NCI-H1417 (cell line): ENCODE data around the gene KLK3.
"Not testable (repeated sequence)": the region's sequence is repeated elsewhere in the genome, so short reads cannot be mapped to it uniquely, and the experiment has no call there.

Experiments used
- DNase-seq, 3 experiments: peaks; one replicate each; lab custom pipeline; 2025; lab: John Stamatoyannopoulos, UW

KLK3 gene

DNA sequence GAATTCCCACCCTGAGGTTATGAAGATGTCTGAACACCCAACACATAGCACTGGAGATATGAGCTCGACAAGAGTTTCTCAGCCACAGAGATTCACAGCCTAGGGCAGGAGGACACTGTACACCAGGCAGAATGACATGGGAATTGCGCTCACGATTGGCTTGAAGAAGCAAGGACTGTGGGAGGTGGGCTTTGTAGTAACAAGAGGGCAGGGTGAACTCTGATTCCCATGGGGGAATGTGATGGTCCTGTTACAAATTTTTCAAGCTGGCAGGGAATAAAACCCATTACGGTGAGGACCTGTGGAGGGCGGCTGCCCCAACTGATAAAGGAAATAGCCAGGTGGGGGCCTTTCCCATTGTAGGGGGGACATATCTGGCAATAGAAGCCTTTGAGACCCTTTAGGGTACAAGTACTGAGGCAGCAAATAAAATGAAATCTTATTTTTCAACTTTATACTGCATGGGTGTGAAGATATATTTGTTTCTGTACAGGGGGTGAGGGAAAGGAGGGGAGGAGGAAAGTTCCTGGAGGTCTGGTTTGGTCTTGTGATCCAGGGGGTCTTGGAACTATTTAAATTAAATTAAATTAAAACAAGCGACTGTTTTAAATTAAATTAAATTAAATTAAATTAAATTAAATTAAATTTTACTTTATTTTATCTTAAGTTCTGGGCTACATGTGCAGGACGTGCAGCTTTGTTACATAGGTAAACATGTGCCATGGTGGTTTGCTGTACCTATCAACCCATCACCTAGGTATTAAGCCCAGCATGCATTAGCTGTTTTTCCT is 7.0 kb downstream of the KLK3 start:
- DNase-seq: no peak

DNA sequence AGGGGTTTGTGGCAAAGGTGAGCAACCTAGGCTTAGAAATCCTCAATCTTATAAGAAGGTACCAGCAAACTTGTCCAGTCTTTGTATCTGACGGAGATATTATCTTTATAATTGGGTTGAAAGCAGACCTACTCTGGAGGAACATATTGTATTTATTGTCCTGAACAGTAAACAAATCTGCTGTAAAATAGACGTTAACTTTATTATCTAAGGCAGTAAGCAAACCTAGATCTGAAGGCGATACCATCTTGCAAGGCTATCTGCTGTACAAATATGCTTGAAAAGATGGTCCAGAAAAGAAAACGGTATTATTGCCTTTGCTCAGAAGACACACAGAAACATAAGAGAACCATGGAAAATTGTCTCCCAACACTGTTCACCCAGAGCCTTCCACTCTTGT is 14.8 kb downstream of the KLK3 start:
- no peak for DNase-seq

DNA sequence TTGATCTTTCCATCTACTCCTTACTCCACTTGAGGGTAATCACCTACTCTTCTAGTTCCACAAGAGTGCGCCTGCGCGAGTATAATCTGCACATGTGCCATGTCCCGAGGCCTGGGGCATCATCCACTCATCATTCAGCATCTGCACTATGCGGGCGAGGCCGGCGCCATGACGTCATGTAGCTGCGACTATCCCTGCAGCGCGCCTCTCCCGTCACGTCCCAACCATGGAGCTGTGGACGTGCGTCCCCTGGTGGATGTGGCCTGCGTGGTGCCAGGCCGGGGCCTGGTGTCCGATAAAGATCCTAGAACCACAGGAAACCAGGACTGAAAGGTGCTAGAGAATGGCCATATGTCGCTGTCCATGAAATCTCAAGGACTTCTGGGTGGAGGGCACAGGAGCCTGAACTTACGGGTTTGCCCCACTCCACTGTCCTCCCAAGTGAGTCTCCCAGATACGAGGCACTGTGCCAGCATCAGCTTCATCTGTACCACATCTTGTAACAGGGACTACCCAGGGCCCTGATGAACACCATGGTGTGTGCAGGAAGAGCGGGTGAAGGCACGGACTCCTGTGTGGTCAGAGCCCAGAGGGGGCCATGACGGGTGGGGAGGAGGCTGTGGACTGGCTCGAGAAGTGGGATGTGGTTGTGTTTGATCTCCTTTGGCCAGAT is 15.8 kb downstream of the KLK3 start:
- DNase-seq: no peak

DNA sequence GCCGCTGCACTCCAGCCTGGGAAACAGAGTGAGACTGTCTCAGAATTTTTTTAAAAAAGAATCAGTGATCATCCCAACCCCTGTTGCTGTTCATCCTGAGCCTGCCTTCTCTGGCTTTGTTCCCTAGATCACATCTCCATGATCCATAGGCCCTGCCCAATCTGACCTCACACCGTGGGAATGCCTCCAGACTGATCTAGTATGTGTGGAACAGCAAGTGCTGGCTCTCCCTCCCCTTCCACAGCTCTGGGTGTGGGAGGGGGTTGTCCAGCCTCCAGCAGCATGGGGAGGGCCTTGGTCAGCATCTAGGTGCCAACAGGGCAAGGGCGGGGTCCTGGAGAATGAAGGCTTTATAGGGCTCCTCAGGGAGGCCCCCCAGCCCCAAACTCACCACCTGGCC is 18.3 kb downstream of the KLK3 start, which contains the start of gene KLK2:
Gene KLK2 (plus strand): TSS at position 384 of the 400 bp plus-strand sequence. CDS start 35 bp downstream, outside the sequence.
- DNase-seq: no peak

DNA sequence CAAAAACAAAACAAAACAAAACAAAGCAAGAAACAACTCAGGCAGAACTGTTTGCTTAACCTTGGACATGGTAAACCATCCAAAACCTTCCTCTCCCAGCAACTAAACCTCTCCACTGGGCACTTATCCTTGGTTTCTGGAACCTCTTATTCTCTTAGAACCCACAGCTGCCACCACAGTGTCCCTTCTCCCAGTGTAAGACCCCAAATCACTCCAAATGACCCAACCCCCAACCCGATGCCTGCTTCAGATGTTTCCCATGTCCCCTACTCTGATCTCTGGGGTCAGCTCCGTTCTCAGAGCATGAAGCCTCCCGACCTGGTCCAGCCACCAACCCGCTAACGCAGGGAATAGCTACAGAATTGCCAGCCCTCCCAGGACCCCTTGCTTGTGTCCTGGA is 19.5 kb downstream of the KLK3 start:
- DNase-seq: no peak

DNA sequence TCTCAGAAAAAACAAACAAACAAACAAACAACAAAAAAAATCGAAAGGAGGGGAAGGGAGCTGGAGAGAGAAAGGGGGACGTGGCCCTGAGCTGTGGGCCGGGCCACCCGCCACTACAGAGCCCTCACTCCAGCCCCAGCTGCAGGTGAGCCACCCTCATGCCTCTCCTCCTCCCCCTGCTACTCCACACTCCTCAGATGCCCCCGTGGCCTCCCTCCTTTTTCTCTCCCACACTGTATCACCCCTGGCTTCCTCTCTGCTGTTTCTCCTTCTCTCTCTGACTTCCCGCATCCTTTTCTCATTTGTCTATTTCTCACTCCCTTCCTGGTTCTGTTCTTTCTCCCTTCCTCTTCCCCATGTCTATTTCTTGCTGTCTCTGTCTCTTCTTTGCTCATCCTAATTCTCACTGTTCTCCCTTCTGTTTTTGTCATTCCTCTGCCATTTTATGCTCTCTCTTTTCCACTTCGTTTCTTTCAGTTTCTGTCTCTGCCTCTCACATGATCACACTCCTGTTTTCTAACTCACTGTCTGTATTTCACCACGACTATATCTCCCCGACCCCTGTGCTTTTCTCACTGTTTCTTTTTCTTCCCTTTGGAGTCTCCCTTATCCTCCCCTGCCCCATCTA is 21.2 kb downstream of the KLK3 start:
- no peak for DNase-seq

DNA sequence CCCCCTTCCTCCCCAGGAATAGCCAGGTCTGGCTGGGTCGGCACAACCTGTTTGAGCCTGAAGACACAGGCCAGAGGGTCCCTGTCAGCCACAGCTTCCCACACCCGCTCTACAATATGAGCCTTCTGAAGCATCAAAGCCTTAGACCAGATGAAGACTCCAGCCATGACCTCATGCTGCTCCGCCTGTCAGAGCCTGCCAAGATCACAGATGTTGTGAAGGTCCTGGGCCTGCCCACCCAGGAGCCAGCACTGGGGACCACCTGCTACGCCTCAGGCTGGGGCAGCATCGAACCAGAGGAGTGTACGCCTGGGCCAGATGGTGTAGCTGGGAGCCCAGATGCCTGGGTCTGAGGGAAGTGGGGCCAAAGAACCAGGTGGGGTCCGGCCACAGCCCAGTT is 21.7 kb downstream of the KLK3 start:
- no peak for DNase-seq

DNA sequence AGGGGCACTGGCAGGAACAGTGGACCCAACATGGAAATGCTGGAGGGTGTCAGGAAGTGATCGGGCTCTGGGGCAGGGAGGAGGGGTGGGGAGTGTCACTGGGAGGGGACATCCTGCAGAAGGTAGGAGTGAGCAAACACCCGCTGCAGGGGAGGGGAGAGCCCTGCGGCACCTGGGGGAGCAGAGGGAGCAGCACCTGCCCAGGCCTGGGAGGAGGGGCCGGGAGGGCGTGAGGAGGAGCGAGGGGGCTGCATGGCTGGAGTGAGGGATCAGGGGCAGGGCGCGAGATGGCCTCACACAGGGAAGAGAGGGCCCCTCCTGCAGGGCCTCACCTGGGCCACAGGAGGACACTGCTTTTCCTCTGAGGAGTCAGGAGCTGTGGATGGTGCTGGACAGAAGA is 22.6 kb downstream of the KLK3 start:
- DNase-seq: peak in 2 of 3 experiments; percentile 78 to 83

DNA sequence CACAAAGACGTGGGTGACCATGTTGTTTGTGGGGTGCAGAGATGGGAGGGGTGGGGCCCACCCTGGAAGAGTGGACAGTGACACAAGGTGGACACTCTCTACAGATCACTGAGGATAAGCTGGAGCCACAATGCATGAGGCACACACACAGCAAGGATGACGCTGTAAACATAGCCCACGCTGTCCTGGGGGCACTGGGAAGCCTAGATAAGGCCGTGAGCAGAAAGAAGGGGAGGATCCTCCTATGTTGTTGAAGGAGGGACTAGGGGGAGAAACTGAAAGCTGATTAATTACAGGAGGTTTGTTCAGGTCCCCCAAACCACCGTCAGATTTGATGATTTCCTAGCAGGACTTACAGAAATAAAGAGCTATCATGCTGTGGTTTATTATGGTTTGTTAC is 24.1 kb downstream of the KLK3 start:
- DNase-seq: no peak

DNA sequence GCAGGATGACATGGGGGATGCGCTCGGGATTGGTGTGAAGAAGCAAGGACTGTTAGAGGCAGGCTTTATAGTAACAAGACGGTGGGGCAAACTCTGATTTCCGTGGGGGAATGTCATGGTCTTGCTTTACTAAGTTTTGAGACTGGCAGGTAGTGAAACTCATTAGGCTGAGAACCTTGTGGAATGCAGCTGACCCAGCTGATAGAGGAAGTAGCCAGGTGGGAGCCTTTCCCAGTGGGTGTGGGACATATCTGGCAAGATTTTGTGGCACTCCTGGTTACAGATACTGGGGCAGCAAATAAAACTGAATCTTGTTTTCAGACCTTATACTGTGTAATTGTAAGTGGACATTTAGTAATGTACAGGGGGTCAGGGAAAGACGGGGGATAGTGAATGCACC is 25.5 kb downstream of the KLK3 start:
- no peak for DNase-seq

DNA sequence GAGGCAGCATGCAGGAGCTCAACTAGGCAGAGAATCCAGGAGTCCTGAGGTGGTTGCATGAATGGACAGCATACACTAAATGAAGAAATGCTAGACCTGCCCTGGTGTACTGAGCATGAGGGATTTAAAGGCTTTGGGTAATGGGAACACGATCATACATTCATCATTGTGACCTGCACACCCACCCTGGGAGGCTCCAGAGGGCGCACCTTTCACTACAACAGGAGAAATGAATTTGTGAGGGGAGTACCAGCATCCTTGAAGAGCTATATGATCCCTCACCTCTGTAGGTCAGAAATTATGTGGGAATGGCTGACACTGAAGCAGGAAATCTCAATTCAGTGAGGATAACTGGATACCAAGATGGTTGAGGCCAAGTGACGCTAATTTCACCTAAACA is 27.5 kb downstream of the KLK3 start:
- no peak for DNase-seq

DNA sequence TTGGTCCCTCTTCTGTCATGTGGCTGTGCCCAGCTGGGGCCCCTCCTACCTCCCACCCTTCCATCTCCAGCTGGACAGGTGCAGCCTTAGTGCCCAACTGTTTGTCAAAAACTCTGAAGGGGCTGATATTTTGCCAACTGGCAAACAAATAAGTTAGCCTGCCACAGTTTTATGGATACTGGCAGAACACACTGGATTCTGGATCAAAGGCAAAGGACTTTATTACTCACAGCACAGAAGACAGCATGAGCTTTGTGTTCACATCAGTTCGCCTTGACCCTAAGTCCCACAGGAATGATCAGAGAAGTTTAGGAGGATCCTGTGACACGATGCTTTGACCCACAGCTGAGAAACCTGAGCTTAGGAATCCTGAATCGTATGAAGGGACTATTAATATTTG is 34.9 kb downstream of the KLK3 start:
- no peak for DNase-seq

DNA sequence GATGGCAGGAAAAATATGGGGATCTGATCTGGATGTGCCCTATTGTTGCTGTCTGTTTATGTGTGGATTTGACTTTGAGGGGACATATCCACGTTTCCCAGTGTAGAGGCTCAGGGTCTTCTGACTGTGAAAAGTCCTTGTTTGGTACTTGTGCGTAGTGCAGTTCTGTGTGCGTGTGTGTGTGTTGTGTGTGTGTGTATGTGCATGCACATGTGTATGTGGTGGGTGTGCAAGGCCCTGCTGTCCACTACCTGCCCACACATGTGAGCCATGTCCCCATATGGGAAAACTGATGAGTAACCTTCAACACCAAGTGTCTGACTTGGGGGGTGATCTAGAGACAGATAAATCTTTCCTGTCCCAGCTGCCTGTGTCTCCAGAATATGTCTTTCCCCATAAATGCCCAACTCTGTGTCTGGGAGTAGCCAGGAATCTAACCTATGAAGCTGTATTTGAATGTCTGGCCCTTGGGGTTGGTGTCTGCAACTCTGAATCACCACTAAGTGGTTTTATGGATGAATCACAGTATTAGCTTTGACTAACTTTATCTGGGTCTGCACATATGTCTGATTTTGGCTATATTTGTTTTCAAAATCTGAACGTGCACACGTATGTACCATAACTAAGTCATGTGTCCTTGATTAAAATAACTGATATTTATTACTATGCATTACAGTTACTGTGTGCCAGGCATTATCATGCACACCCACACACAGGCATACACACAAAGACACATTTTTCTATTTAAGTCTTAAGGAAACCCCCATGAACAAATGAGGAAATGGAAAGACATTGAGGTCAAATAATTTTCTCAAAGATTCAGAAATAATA is 35.9 kb downstream of the KLK3 start:
- no peak for DNase-seq

DNA sequence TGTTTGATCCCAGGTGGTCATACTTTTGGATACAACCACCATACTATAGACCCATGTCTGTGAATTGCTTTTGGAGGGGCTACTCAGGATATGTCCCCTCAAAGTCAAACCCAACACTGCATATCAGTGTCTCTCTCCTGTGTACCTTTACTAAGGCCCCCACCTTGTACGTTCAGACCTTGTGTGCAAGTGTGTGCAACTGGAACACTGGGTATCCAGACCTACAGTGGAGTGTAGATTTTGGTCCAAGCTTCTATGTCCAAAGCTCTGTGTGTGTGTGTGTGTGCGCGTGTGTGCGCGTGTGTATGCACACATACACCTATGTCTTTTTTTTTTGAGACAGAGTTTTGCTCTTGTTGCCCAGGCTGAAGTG is 36.5 kb downstream of the KLK3 start:
- no peak for DNase-seq

DNA sequence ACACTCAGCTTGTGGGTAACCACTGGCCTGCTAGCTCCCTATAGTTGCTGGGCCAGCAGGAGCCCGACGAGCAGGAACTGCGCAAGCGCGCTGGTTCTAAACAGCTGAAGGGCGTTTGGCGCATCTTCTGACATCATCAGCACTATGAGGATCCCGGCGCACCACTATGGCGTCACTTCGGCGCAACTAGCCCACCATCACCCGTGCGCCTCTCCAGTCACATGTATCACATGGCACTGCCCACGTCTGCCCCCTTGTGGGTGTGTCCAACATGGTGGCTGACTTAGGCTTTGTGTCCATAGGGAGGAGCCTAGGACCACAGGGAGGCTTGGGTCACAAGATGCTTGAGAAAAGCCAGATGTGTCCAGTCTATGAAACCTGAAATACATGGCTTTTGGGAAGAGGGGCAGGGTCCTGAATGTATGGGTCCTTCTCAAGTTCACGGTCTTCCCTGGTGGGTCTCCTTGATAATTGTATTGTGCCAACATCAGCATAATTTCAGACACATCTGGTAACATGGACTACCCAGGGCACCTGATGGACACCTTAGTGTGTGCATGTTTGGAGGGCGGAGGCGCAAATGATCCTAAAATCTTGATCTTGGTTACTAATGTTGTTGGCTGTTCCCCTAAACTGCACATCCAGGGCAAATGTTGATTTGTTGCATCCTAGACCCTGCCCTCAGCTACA is 38.5 kb downstream of the KLK3 start:
- peak in 1 of 3 experiments; percentile 19 for DNase-seq

DNA sequence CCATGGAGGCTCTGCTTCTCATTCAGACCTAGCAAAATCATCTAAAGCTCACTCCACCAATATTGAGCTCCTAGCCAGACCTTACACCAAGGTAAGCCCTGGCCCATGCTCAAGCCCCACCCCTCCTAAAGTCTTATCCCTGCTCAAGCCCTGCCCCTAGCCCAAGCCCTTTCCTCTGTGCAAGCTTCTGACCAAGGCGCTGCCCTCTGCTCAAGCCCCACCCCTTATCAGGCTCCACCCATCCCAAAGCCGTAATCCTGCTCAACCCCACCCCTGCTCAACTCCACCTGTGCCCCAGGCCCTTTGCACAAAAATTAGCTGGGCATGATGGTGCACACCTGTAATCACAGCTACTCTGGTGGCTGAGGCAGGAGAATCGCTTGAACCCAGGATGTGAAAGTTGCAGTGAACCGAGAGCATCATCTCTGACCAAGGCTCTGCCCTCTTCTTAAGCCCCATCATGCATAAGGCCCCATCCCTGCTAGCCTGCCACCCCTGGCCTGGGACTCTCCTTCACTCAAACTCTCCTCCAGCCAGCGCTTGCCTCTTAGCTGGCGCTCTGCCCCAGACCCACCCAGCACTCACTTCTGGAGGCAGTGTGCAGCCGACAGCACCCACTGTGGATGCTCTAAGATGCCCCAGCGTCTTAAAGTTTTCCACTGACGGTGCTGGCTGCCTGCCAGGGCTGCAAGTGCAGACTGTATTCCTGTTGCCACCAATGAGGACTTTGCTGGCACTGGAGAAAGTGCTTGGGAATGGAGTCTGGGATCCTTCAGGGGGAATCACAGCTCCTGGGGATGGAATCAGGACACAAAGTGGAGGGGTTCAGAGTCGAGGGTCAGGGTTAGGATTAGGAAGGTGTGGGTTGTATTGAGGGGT is 40.0 kb downstream of the KLK3 start:
- DNase-seq: no peak

DNA sequence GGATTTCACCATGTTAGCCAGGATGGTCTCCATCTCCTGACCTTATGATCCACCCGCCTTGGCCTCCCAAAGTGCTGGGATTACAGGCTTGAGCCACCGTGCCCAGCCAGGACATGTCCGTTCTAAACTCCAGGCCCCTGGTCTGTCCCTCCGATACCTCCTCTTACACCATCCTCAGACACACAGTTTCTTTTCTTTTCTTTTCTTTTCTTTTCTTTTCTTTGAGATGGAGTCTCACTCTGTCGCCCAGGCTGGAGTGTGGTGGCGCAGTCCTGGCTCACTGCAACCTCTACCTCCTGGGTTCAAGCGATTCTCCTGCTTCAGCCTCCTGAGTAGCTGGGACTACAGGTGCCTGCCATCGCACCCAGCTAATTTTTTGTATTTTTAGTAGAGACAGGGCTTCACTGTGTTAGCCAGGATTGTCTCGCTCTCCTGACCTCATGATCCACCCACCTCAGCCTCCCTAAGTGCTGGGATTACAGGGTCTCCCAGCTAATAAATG is 41.4 kb downstream of the KLK3 start:
- not testable (repeated sequence) for DNase-seq

DNA sequence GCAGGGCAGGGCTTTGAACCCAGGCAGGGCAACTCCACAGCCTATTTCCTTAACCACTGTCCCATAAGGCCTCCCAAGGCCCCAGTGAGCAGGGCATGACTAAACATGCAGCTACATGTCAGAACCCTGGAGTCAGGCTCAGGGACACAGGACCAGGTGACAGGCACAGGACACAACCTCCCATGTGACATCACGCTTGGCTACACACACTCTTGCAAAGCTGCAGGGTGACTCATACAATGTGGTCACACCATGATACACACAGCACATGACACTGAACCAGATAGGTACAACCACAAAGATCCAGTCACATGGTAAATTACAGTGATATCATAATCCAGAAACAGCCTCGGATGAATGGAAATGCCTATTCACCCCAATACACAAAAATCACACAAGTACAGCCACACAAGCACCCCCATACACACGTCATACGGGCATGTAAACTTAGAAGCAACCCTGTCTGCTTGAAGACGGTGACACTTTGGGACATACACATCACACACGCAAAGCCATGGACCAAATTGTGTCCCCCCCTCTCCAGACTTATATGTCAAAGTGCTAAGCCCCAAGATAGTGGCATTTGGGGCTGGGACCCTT is 42.0 kb downstream of the KLK3 start:
- peak in 2 of 3 experiments; percentile 13 to 58 for DNase-seq

DNA sequence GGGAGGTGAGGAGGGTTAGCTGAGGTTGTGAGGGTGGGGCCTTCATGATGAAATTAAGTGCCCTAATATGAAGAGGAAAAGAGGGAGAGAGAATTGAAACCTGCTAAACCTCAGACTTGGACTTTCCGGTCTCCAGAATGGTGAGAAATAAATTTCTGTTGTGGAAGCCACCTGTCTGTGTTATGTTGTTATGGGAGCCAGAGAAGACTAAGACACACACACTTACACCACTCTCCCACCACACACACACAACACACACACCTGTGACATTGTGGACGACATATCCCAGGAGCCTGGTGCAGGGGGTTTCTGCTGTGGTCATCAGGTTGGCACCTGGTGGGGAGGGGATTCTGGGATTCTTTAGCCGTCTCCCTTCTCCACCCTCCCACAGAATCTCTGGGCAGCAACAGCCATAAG is 42.5 kb downstream of the KLK3 start:
- no peak for DNase-seq

DNA sequence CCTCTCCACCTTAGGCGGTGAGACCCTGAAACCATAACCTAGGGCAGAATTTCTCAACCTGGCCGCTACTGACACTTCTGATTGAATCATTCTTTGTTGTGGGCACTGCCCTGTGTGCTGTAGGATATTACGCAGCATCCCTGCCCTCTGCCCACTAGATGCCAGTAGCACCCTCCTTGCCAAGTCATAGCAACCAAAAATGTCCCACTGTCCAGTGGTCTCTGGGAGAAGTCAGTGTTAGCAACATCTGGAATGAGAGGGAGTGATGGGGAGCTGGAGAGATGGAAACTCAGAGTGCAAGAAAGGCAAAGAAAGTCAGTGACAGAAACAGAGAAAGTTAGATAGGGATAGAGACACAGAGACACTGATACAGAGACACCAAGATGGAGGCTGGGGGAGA is 42.9 kb downstream of the KLK3 start:
- no peak for DNase-seq
